C4-2B (cell line): ENCODE data around the gene COX7A1.

Experiments
- H3K27ac ChIP-seq: fragments of 450-650 bp; 2 replicates; pipeline ENCODE4 v1.5.1; 2017
- ZFX ChIP-seq: fragments of 450-650 bp; IDR thresholded peaks from 2 replicates; pipeline ENCODE4 v1.6.1; 2017
- TF ChIP-seq, protein P1 (sequence below): fragments of 450-650 bp; conservative IDR thresholded peaks from 2 replicates; pipeline ENCODE4 v1.5.1; 2017; ENCODE audit warnings: mild to moderate bottlenecking

COX7A1 gene

DNA sequence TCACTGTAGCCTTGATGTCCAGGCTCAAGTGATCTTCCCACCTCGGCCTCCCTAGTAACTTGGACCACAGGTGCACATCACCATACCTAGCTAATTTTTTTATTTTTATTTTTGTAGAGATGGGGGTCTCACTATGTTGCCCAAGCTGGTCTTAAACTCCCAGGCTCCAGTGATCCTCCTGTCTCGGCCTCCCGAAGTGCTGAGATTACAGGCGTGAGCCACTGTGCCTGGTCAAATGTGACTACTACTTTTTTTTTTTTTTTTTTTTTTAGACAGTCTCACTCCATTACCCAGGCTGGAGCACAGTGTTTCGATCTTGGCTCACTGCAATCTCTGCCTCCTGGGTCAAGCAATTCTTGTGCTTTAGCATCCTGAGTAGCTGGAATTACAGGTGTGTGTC lies 20.6 kb upstream of the COX7A1 start:
- TF ChIP-seq, protein P1, sequence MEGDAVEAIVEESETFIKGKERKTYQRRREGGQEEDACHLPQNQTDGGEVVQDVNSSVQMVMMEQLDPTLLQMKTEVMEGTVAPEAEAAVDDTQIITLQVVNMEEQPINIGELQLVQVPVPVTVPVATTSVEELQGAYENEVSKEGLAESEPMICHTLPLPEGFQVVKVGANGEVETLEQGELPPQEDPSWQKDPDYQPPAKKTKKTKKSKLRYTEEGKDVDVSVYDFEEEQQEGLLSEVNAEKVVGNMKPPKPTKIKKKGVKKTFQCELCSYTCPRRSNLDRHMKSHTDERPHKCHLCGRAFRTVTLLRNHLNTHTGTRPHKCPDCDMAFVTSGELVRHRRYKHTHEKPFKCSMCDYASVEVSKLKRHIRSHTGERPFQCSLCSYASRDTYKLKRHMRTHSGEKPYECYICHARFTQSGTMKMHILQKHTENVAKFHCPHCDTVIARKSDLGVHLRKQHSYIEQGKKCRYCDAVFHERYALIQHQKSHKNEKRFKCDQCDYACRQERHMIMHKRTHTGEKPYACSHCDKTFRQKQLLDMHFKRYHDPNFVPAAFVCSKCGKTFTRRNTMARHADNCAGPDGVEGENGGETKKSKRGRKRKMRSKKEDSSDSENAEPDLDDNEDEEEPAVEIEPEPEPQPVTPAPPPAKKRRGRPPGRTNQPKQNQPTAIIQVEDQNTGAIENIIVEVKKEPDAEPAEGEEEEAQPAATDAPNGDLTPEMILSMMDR, result no peak
- no peak for TF ChIP-seq ZFX
- H3K27ac ChIP-seq, result no peak overlapping the region

DNA sequence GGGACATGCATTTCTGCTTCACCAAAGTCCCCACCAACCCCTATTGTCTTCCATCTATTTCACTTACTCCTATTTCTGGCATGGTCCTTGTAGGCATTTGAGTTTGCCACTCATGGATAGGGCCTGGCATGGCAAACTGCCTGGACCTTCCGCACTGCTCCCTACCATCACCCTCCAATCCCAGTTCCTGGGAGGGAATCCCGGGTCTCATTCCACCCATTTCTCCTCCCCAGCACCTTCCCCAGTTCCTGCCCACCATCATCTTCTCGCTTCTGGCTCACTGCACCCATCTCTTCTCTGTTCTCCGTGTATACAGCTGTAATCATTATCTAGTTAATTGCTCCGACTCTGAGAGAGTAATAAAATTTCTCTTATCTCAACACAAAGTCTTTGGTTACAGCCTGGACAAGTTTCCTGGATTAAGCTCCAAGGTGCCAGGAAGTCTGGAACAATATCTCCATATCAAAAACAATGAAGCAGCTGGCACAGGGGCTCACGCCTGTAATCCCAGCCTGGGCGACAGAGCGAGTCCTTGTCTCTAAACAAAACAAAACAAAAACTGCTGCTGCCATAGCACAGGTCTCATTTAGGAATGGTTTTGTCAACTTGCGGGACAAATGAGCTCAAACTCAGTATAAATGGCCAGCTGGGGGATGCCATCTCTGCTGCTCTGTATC lies 17.0 kb upstream of the COX7A1 start:
- peak overlapping the region; percentile 52 for H3K27ac ChIP-seq
- TF ChIP-seq, protein P1, result no peak
- no peak for TF ChIP-seq ZFX

DNA sequence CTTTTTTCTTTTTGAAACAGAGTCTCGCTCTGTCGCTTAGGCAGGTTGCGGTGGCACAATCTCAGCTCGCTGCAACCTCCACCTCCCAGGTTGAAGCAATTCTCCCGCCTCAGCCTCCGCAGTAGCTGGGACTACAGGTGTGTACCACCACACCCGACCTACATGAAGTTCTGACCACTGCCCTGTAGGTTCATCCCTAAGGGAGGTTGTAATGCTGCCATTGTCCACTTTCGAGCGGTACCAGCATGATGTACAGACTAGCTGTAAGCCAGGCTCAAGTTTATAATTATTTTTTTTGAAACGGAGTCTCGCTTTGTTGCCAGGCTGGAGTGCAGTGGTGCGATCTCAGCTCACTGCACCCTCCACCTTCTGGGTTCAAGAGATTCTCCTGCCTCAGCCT lies 11.6 kb upstream of the COX7A1 start:
- TF ChIP-seq, protein P1, result no peak
- TF ChIP-seq ZFX, result no peak
- no peak overlapping the region for H3K27ac ChIP-seq

DNA sequence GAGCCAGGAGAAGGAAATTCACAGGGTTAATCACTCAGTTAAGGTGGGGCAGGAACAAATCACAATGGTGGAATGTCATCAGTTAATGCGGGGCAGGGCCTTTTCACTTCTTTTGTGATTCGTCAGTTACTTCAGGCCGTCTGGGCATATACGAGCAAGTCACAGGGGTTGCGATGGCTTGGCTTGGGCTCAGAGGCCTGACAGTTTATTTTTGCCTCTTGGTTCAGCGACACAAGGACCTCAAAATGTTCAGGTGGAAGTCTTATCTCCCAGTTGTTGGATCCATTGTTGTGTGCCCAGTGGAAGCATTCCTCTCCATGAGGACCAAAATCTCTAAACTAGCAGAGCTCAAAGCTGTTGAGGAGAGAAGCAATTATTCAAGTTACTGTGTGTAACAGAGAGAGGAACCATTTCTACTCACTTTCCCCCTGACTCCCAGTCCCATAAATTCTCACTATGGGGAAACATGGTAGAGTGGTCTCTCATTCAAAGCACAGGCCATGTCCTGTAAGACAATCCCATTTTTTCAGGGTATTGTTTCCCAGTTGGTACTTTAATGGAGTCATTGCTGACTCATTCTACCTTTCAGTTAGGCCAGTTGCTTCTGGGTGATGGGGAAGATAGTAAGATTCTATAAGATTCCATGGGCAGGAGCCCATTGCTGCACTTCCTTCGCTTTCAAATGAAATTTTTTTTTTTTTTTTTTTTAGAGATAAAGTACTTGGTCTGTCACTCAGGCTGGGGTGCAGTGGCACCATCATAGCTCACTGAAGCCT lies 8.8 kb upstream of the COX7A1 start:
- TF ChIP-seq, protein P1, result no peak
- no peak for TF ChIP-seq ZFX
- no peak overlapping the region for H3K27ac ChIP-seq

DNA sequence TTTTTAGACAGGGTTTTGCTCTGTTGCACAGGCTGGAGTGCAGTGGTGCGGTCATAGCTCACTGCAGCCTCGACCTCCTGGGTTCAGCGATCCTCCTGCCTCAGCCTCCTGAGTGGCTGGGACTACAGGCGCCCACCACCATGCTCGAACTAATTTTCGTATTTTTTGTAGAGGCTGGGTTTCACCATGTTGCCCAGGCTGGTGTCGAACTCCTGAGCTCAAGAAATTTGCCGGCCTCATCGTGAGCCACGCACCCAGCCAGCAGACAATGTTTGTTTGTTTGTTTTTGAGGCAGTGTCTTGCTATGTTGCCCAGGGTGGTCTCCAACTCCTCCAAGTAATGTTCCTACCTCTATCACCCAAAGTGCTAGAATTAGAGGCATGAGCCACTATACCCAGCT lies 879 bp upstream of the COX7A1 start:
- H3K27ac ChIP-seq, result no peak overlapping the region
- TF ChIP-seq ZFX, result no peak
- TF ChIP-seq, protein P1, result no peak

DNA sequence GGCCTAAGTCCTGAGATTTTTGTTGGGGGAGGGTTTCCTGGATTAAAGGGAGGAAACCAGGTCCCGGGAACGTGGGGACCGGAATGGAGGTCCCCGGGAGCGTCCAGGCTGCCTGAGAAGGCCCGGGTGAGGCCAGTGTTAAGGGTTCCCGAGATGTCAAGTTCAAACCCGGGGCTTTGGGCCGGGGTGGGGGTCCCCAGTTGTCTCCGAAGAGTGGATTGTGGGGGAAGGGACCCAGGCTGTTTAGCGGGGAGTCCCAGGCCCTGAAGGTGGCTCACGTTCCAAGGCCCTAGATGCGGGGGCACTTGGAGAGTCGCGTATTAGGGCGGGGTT lies 262 bp downstream of the COX7A1 start:
- TF ChIP-seq ZFX, result no peak
- TF ChIP-seq, protein P1, result no peak
- H3K27ac ChIP-seq, result no peak overlapping the region
